Measurements from ENCODE around the gene KCTD1. TPM values are rescaled to one million over a fixed set of nuclear protein-coding genes. Genes with fewer than 3 reads are reported as not detected.

KCTD1 gene
- total RNA-seq, 1 donor from 2014 or later, result 17.1 TPM

GRCh38 chr18:26455639-26456038 is 92.7 kb downstream of the KCTD1 start:
- H3K4me1 Mint-ChIP-seq, result peaks cover 14% of the 10 kb centered on the region
- no peaks in the 10 kb centered on the region for H3K9me3 Mint-ChIP-seq
- TF ChIP-seq EZH2 (IDR thresholded peaks at IDR 0.05) (no peak), EZH2phosphoT487 (IDR thresholded peaks at IDR 0.05) (no peak)
- TF ChIP-seq, protein P1, sequence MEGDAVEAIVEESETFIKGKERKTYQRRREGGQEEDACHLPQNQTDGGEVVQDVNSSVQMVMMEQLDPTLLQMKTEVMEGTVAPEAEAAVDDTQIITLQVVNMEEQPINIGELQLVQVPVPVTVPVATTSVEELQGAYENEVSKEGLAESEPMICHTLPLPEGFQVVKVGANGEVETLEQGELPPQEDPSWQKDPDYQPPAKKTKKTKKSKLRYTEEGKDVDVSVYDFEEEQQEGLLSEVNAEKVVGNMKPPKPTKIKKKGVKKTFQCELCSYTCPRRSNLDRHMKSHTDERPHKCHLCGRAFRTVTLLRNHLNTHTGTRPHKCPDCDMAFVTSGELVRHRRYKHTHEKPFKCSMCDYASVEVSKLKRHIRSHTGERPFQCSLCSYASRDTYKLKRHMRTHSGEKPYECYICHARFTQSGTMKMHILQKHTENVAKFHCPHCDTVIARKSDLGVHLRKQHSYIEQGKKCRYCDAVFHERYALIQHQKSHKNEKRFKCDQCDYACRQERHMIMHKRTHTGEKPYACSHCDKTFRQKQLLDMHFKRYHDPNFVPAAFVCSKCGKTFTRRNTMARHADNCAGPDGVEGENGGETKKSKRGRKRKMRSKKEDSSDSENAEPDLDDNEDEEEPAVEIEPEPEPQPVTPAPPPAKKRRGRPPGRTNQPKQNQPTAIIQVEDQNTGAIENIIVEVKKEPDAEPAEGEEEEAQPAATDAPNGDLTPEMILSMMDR (IDR thresholded peaks at IDR 0.05), result no peak
- Histone ChIP-seq H3K36me3 (no peaks in the 10 kb centered on the region), H3K79me2 (ENCODE audit: low read depth) (no peaks in the 10 kb centered on the region), H3K27ac (no peak overlapping the region), H3K4me1 (peaks cover 9% of the 10 kb centered on the region), H3K27me3 (no peaks in the 10 kb centered on the region), H3K4me3 (no peak overlapping the region), H2AFZ (replicated peaks) (no peak overlapping the region), H3K9ac (no peak overlapping the region), H3F3A (ENCODE audit: low read depth) (peaks cover 14% of the 10 kb centered on the region), H3K4me2 (no peak overlapping the region), H4K20me1 (ENCODE audit: low read depth) (no peaks in the 10 kb centered on the region), H3K9me3 (ENCODE audit: low read depth) (no peaks in the 10 kb centered on the region)
- no peak for DNase-seq (ENCODE audit: low spot score)
- H3K4me3 Mint-ChIP-seq, result no peak overlapping the region
- H3K27ac Mint-ChIP-seq, result no peak overlapping the region
- H3K27me3 Mint-ChIP-seq (ENCODE audit: insufficient read depth, low read depth), result no peaks in the 10 kb centered on the region
- peaks cover 39% of the 10 kb centered on the region for H3K36me3 Mint-ChIP-seq

DNA sequence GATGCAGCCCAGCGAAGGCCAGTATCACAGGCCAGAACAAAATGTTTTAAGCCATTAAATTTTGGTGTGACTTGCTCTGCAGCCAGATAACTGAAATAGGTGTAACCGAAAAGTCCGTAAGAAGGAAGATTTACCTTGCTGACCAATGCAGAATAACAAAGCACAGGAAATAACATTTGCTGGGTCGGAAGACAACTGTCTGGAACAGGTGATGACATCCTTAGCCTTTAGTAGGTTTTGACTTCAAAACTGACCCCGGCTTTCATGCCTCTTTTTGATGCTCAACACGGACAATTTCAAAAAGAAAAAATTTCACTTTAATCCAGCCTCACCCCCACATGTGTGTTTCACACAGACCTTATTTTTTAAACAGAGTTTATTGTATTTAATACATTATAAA is 93.7 kb downstream of the KCTD1 start:
- no peaks in the 10 kb centered on the region for H3K9me3 Mint-ChIP-seq

DNA sequence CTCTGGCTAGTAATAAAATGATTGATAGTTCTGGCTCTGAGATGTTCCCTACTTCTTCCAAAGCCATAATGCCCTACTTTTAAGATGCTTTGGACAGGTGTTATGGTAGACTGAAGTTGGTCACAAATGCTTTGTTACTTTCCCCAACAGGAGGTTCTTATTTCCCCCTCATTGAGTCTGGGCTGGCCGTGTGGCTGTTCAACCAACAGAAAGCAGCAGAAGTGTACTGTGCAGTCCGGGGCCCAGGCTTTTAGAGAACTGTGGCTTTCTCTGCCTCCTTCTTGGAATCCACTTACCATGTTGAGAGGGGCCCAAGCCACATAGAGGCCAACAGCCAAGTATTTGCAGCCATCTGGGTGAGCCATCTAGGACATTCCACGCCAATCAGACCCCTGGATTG is 94.2 kb downstream of the KCTD1 start:
- Histone ChIP-seq H3K9me3 (ENCODE audit: low read depth) (no peaks in the 10 kb centered on the region), H3K9ac (no peak overlapping the region), H3K4me3 (no peak overlapping the region), H3F3A (ENCODE audit: low read depth) (peaks cover 14% of the 10 kb centered on the region), H3K27me3 (no peaks in the 10 kb centered on the region), H3K27ac (no peak overlapping the region), H2AFZ (replicated peaks) (no peak overlapping the region), H3K36me3 (no peaks in the 10 kb centered on the region), H4K20me1 (ENCODE audit: low read depth) (no peaks in the 10 kb centered on the region), H3K4me2 (no peak overlapping the region), H3K4me1 (peaks cover 12% of the 10 kb centered on the region), H3K79me2 (ENCODE audit: low read depth) (no peaks in the 10 kb centered on the region)
- TF ChIP-seq, protein P1 (IDR thresholded peaks at IDR 0.05), result no peak
- no peak for TF ChIP-seq EZH2 (IDR thresholded peaks at IDR 0.05)
- no peak for TF ChIP-seq EZH2phosphoT487 (IDR thresholded peaks at IDR 0.05)
- Mint-ChIP-seq H3K9me3 (no peaks in the 10 kb centered on the region), H3K36me3 (peaks cover 28% of the 10 kb centered on the region), H3K27me3 (ENCODE audit: insufficient read depth, low read depth) (no peaks in the 10 kb centered on the region), H3K27ac (no peak overlapping the region), H3K4me3 (no peak overlapping the region), H3K4me1 (peaks cover 14% of the 10 kb centered on the region)
- DNase-seq (ENCODE audit: low spot score), result no peak

More for the DNA sequence above, 93.7 kb downstream of the KCTD1 start:
- no peak overlapping the region for H3K4me3 Mint-ChIP-seq
- Histone ChIP-seq H2AFZ (replicated peaks) (no peak overlapping the region), H3K9me3 (ENCODE audit: low read depth) (no peaks in the 10 kb centered on the region), H3K4me1 (peaks cover 9% of the 10 kb centered on the region), H3K27ac (no peak overlapping the region), H3K27me3 (no peaks in the 10 kb centered on the region), H3F3A (ENCODE audit: low read depth) (peaks cover 14% of the 10 kb centered on the region), H3K79me2 (ENCODE audit: low read depth) (no peaks in the 10 kb centered on the region), H3K9ac (no peak overlapping the region), H3K4me3 (no peak overlapping the region), H3K36me3 (no peaks in the 10 kb centered on the region), H4K20me1 (ENCODE audit: low read depth) (no peaks in the 10 kb centered on the region), H3K4me2 (no peak overlapping the region)
- no peaks in the 10 kb centered on the region for H3K27me3 Mint-ChIP-seq (ENCODE audit: insufficient read depth, low read depth)
- peaks cover 32% of the 10 kb centered on the region for H3K36me3 Mint-ChIP-seq
- H3K27ac Mint-ChIP-seq, result no peak overlapping the region
- peaks cover 14% of the 10 kb centered on the region for H3K4me1 Mint-ChIP-seq
- TF ChIP-seq EZH2phosphoT487 (IDR thresholded peaks at IDR 0.05), result no peak
- no peak for TF ChIP-seq EZH2 (IDR thresholded peaks at IDR 0.05)
- TF ChIP-seq, protein P1 (IDR thresholded peaks at IDR 0.05), result no peak
- DNase-seq (ENCODE audit: low spot score), result no peak

All from neural progenitor cell (in vitro differentiated cells).